Cerebellar nuclear complex (tissue), 1 donor: ENCODE measurements around the gene SFMBT1.

ENCODE experiments used
- DNase-seq, 2 experiments: peaks; one replicate each; lab custom pipeline; 2025; lab: John Stamatoyannopoulos, UW

The SFMBT1 gene

GRCh38 chr3:52998771-52999513, 46.9 kb downstream of the SFMBT1 start:
- DNase-seq = no peak

- no peak for DNase-seq
Observed at GRCh38 chr3:52990637-52991036, 55.2 kb downstream of the SFMBT1 start.

GRCh38 chr3:52986938-52987337, 58.9 kb downstream of the SFMBT1 start:
- no peak for DNase-seq

- DNase-seq = no peak
Observed at GRCh38 chr3:52986049-52986448, 59.8 kb downstream of the SFMBT1 start.

GRCh38 chr3:52983828-52984227, 62.0 kb downstream of the SFMBT1 start:
- no peak for DNase-seq

- no peak for DNase-seq
Observed at GRCh38 chr3:52983336-52983807, 62.5 kb downstream of the SFMBT1 start.

- no peak for DNase-seq
Observed at GRCh38 chr3:52982839-52983238, 63.0 kb downstream of the SFMBT1 start.

GRCh38 chr3:52979190-52979983, 66.5 kb downstream of the SFMBT1 start:
- DNase-seq = no peak

GRCh38 chr3:52978109-52978754, 67.6 kb downstream of the SFMBT1 start:
- no peak for DNase-seq

GRCh38 chr3:52973806-52974205, 72.1 kb downstream of the SFMBT1 start:
- no peak for DNase-seq

- DNase-seq = no peak
Observed at GRCh38 chr3:52971895-52972294, 74.0 kb downstream of the SFMBT1 start.

GRCh38 chr3:52967398-52967797, 78.5 kb downstream of the SFMBT1 start:
- DNase-seq = no peak

GRCh38 chr3:52962160-52962559, 83.7 kb downstream of the SFMBT1 start:
- no peak for DNase-seq

- no peak for DNase-seq
Observed at GRCh38 chr3:52959773-52960172, 86.1 kb downstream of the SFMBT1 start.

GRCh38 chr3:52939600-52939999, 106.3 kb downstream of the SFMBT1 start:
- DNase-seq = no peak

GRCh38 chr3:52934630-52935530, 111.0 kb downstream of the SFMBT1 start:
- DNase-seq = peak in 1 of 2 experiments; percentile 41

GRCh38 chr3:52931889-52932288, 114.0 kb downstream of the SFMBT1 start:
- DNase-seq = no peak

GRCh38 chr3:52931328-52931727, 114.5 kb downstream of the SFMBT1 start:
- DNase-seq = no peak

- DNase-seq = no peak
Observed at GRCh38 chr3:52930748-52931147, 115.1 kb downstream of the SFMBT1 start.

GRCh38 chr3:52926554-52926953, 119.3 kb downstream of the SFMBT1 start:
- no peak for DNase-seq
